Ishikawa (cell line): ENCODE data around the gene RGCC.

Experiments used
- EP300 ChIP-seq: IDR thresholded peaks from 2 replicates; pipeline ENCODE4 v1.6.1; 2012; ENCODE audit warnings: borderline replicate concordance
- FOXM1 ChIP-seq: IDR thresholded peaks from 2 replicates; pipeline ENCODE4 v1.6.1; 2012; ENCODE audit warnings: low read depth, borderline replicate concordance
- NFIC ChIP-seq: IDR thresholded peaks from 2 replicates; pipeline ENCODE4 v1.6.1; 2012
- RAD21 ChIP-seq: IDR thresholded peaks from 2 replicates; pipeline ENCODE4 v1.6.1; 2012; ENCODE audit warnings: low read depth
- TCF12 ChIP-seq: IDR thresholded peaks from 2 replicates; pipeline ENCODE4 v1.6.1; 2012; ENCODE audit warnings: low read depth
- TF ChIP-seq, protein P1 (sequence below): IDR thresholded peaks from 2 replicates; pipeline ENCODE4 v1.6.1; 2012; ENCODE audit warnings: low read depth, mild to moderate bottlenecking
- TF ChIP-seq, protein P2 (sequence below): IDR thresholded peaks from 2 replicates; pipeline ENCODE4 v1.6.1; 2012

DNA sequence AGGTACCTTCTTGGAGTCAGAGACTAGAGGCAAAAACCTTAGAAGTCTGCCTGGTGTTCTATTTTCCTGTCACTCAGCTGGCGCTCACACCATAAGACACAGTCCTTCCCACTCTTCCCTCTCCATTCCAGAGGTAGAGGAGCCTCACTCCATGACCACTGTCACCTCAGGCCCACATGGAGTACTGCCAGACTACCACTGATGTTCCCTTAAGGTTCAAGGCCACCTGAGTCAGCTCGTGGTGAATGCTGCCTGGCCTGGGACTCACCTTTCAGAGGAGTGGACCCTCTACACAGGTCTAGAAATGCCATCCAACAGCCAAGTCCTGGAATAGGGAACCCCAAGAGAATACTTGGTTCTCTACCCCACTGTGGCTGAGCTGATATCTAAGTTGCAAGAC is 29.9 kb downstream of the RGCC start:
- no peak for TF ChIP-seq EP300
- TF ChIP-seq FOXM1 = no peak
- TF ChIP-seq RAD21 = no peak
- TF ChIP-seq, protein P1, sequence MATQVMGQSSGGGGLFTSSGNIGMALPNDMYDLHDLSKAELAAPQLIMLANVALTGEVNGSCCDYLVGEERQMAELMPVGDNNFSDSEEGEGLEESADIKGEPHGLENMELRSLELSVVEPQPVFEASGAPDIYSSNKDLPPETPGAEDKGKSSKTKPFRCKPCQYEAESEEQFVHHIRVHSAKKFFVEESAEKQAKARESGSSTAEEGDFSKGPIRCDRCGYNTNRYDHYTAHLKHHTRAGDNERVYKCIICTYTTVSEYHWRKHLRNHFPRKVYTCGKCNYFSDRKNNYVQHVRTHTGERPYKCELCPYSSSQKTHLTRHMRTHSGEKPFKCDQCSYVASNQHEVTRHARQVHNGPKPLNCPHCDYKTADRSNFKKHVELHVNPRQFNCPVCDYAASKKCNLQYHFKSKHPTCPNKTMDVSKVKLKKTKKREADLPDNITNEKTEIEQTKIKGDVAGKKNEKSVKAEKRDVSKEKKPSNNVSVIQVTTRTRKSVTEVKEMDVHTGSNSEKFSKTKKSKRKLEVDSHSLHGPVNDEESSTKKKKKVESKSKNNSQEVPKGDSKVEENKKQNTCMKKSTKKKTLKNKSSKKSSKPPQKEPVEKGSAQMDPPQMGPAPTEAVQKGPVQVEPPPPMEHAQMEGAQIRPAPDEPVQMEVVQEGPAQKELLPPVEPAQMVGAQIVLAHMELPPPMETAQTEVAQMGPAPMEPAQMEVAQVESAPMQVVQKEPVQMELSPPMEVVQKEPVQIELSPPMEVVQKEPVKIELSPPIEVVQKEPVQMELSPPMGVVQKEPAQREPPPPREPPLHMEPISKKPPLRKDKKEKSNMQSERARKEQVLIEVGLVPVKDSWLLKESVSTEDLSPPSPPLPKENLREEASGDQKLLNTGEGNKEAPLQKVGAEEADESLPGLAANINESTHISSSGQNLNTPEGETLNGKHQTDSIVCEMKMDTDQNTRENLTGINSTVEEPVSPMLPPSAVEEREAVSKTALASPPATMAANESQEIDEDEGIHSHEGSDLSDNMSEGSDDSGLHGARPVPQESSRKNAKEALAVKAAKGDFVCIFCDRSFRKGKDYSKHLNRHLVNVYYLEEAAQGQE = no peak
- TF ChIP-seq NFIC = no peak
- TF ChIP-seq, protein P2, sequence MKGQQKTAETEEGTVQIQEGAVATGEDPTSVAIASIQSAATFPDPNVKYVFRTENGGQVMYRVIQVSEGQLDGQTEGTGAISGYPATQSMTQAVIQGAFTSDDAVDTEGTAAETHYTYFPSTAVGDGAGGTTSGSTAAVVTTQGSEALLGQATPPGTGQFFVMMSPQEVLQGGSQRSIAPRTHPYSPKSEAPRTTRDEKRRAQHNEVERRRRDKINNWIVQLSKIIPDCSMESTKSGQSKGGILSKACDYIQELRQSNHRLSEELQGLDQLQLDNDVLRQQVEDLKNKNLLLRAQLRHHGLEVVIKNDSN = no peak
- no peak for TF ChIP-seq TCF12
